Mesenchymal stem cell (in vitro differentiated cells and primary cell): ENCODE measurements around the gene RASGEF1C.
A peak's percentile ranks its signal among the peaks of the same experiment; 100 is the strongest.

Experiments
- DNase-seq: peaks from one replicate; pipeline ENCODE4 v3.0.0-alpha.2; 2013
- H2AFZ ChIP-seq: one replicate; pipeline ENCODE4 v1.6.1; 2013; ENCODE audit warnings: low read depth, mild to moderate bottlenecking, control low read depth, inconsistent platforms, low read length, moderate library complexity
- H2AK5ac ChIP-seq: 2 replicates; pipeline ENCODE4 v1.6.1; 2013; ENCODE audit warnings: low read length, moderate library complexity, mild to moderate bottlenecking, inconsistent platforms; ENCODE audit not compliant: severe bottlenecking
- H2BK120ac ChIP-seq: one replicate; pipeline ENCODE4 v1.6.1; 2013; ENCODE audit warnings: low read depth, mild to moderate bottlenecking, inconsistent platforms, low read length, moderate library complexity
- H2BK12ac ChIP-seq, 2 experiments: one replicate each; pipeline ENCODE4 v1.6.1; 2013; ENCODE audit warnings: inconsistent platforms in 2 of 2, low read length in 2 of 2, mild to moderate bottlenecking in 2 of 2, moderate library complexity in 2 of 2, control low read depth in 1 of 2
- H2BK15ac ChIP-seq: one replicate; pipeline ENCODE4 v1.6.1; 2013; ENCODE audit warnings: mild to moderate bottlenecking, low read depth, inconsistent platforms; ENCODE audit not compliant: poor library complexity, severe bottlenecking
- H2BK5ac ChIP-seq: 2 replicates; pipeline ENCODE4 v1.6.1; 2013; ENCODE audit warnings: low read depth, mild to moderate bottlenecking, low read length, control low read depth, inconsistent platforms; ENCODE audit not compliant: poor library complexity, severe bottlenecking
- H3K14ac ChIP-seq, 2 experiments: one replicate each; pipeline ENCODE4 v1.6.1; 2013; ENCODE audit warnings: inconsistent platforms in 2 of 2, low read length in 2 of 2, control low read depth in 1 of 2, mild to moderate bottlenecking in 1 of 2, moderate library complexity in 1 of 2
- H3K18ac ChIP-seq, 2 experiments: one replicate each; pipeline ENCODE4 v1.6.1; 2013; ENCODE audit warnings: inconsistent platforms in 2 of 2, low read length in 2 of 2, control low read depth in 1 of 2, low read depth in 1 of 2, mild to moderate bottlenecking in 1 of 2
- H3K23ac ChIP-seq, 2 experiments: one replicate each; pipeline ENCODE4 v1.6.1; 2013; ENCODE audit warnings: inconsistent platforms in 2 of 2, low read length in 2 of 2, mild to moderate bottlenecking in 2 of 2, moderate library complexity in 2 of 2, control low read depth in 1 of 2
- H3K27ac ChIP-seq: 2 replicates; pipeline ENCODE4 v1.5.1; 2013; ENCODE audit warnings: mild to moderate bottlenecking, moderate library complexity, low read length, control low read depth, inconsistent platforms; ENCODE audit not compliant: poor library complexity, severe bottlenecking
- H3K27me3 ChIP-seq, 2 experiments: 2 replicates each; pipeline versions ENCODE4 v1.6.1 to v1.7.0; 2013; ENCODE audit warnings: low read length in 2 of 2, mild to moderate bottlenecking in 2 of 2, moderate library complexity in 2 of 2, control low read depth in 1 of 2, inconsistent platforms in 1 of 2; ENCODE audit not compliant: control insufficient read depth in 1 of 2, insufficient read depth in 1 of 2
- H3K36me3 ChIP-seq, 2 experiments: 2 replicates each; pipeline versions ENCODE4 v1.6.1 to v1.7.0; 2013; ENCODE audit warnings: low read length in 2 of 2, control low read depth in 1 of 2, inconsistent platforms in 1 of 2, low read depth in 1 of 2, mild to moderate bottlenecking in 1 of 2; ENCODE audit not compliant: insufficient read depth in 2 of 2, control insufficient read depth in 1 of 2
- H3K4ac ChIP-seq, 2 experiments: one replicate each; pipeline ENCODE4 v1.6.1; 2013; ENCODE audit warnings: inconsistent platforms in 2 of 2, low read length in 2 of 2, mild to moderate bottlenecking in 2 of 2, moderate library complexity in 2 of 2, control low read depth in 1 of 2, low read depth in 1 of 2
- H3K4me1 ChIP-seq: 2 replicates; pipeline ENCODE4 v1.6.1; 2013; ENCODE audit warnings: low read depth, low read length, control low read depth; ENCODE audit not compliant: control insufficient read depth, insufficient read depth
- H3K4me2 ChIP-seq: 2 replicates; pipeline ENCODE4 v1.6.1; 2013; ENCODE audit warnings: low read length, mild to moderate bottlenecking, inconsistent platforms; ENCODE audit not compliant: poor library complexity, severe bottlenecking
- H3K4me3 ChIP-seq, 2 experiments: 2 replicates each; pipeline versions ENCODE4 v1.5.1 to v1.7.0; 2013; ENCODE audit warnings: low read length in 2 of 2, mild to moderate bottlenecking in 2 of 2, control low read depth in 1 of 2, low read depth in 1 of 2; ENCODE audit not compliant: insufficient read depth in 1 of 2
- H3K79me1 ChIP-seq: replicated peaks from 2 replicates; pipeline ENCODE4 v1.6.1; 2013; ENCODE audit warnings: mild to moderate bottlenecking, control low read depth, low read length, inconsistent platforms; ENCODE audit not compliant: poor library complexity, severe bottlenecking
- H3K9ac ChIP-seq: 2 replicates; pipeline ENCODE4 v1.7.0; 2013; ENCODE audit warnings: mild to moderate bottlenecking, low read length, moderate library complexity
- H3K9me3 ChIP-seq: 2 replicates; pipeline ENCODE4 v1.7.0; 2013; ENCODE audit warnings: mild to moderate bottlenecking, low read length; ENCODE audit not compliant: control insufficient read depth
- H4K8ac ChIP-seq: one replicate; pipeline ENCODE4 v1.6.1; 2013; ENCODE audit warnings: inconsistent platforms, mild to moderate bottlenecking, low read length, moderate library complexity
- H4K91ac ChIP-seq: one replicate; pipeline ENCODE4 v1.6.1; 2013; ENCODE audit warnings: mild to moderate bottlenecking, low read length, inconsistent platforms
- WGBS: methylation state at CpG from one replicate; pipeline ENCODE4 v1.1.7; 2013; ENCODE audit warnings: mixed read lengths; 5-methylcytosine and 5-hydroxymethylcytosine counted together

Gene RASGEF1C

GRCh38 chr5:180179442-180180420 is 29.3 kb downstream of the RASGEF1C start:
- Histone ChIP-seq H2BK15ac (no peak overlapping the region), H3K9me3 (peaks cover 10% of the 10 kb centered on the region), H3K79me1 (no peaks in the 10 kb centered on the region), H3K4me2 (no peak overlapping the region), H4K8ac (no peak overlapping the region), H3K27me3 (peaks cover 0 to 30% of the 10 kb centered on the region in 2 experiments), H3K9ac (no peak overlapping the region), H4K91ac (peak overlapping the region; percentile 45), H2BK12ac (no peak overlapping the region), H3K4me1 (peaks cover 23% of the 10 kb centered on the region), H2AK5ac (no peak overlapping the region), H3K4ac (no peak overlapping the region), H2BK5ac (no peak overlapping the region), H2AFZ (no peak overlapping the region), H3K23ac (no peak overlapping the region), H2BK120ac (no peak overlapping the region), H3K27ac (no peak overlapping the region), H3K36me3 (no peaks in the 10 kb centered on the region), H3K18ac (no peak overlapping the region), H3K4me3 (no peak overlapping the region), H3K14ac (no peak overlapping the region)
- DNase-seq: no peak
- WGBS: 62% methylated on average over 20 of the region's 23 CpGs

DNA sequence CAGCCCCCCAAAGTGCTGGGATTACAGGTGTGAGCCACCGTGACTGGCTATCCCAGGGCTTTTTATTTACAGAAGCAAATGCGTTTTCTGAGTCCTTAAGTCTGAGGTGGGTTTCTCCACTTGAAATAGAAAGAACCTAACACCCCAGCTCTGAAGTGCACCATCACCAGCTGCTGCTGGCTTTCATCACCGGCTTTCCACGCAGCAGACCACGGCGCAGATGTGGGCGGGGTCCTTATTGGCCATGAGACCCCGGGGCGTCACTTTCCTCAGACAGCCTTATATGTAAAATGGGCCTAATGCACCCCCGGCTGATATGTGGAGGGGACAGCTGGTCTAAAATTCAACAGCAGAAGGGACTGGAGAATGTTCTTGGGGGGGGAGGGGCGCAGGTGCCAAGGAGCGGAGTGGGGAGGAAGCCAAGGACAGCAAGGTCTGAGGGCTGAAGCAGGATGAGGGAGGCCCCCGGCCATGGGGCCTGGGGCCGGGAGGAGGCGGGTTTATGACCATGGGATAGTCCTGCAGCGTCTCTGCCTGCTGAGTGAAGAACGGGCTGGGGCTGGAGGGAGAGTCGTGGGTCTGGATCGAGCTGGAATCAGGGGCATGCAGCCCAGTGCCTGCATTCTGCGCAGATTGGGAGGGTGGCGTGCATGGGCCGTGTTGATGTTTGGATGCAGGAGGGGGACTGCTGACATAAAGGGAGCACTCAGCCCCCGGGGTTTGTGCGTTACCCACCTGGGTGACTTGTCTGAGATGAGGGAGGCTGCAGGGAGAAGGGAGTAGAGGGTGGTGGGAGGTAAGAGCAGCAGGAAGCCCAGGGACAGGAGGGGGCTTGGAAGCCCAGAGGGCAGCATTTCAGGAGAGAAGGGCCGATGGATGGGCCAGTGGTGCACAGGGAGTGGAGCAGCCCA is 30.2 kb downstream of the RASGEF1C start:
- no peak overlapping the region for H3K9ac ChIP-seq

GRCh38 chr5:180176191-180176590 is 32.8 kb downstream of the RASGEF1C start:
- no peak overlapping the region for H3K4ac ChIP-seq
- no peak overlapping the region for H3K23ac ChIP-seq
- H3K4me1 ChIP-seq: peaks cover 46% of the 10 kb centered on the region
- no peak overlapping the region for H2AK5ac ChIP-seq
- H3K4me3 ChIP-seq: no peak overlapping the region
- DNase-seq: no peak
- H2BK120ac ChIP-seq: no peak overlapping the region
- no peak overlapping the region for H2BK15ac ChIP-seq
- 93% methylated on average over 8 of the region's 8 CpGs for WGBS
- H2BK12ac ChIP-seq: no peak overlapping the region
- H4K91ac ChIP-seq: no peak overlapping the region
- no peak overlapping the region for H3K4me2 ChIP-seq
- no peak overlapping the region for H3K27ac ChIP-seq
- H4K8ac ChIP-seq: no peak overlapping the region
- no peak overlapping the region for H2BK5ac ChIP-seq
- H2AFZ ChIP-seq: no peak overlapping the region
- no peak overlapping the region for H3K9ac ChIP-seq
- no peaks in the 10 kb centered on the region for H3K79me1 ChIP-seq
- no peaks in the 10 kb centered on the region for H3K9me3 ChIP-seq
- no peak overlapping the region for H3K18ac ChIP-seq
- H3K27me3 ChIP-seq: peaks cover 0 to 50% of the 10 kb centered on the region in 2 experiments
- H3K14ac ChIP-seq: no peak overlapping the region
- H3K36me3 ChIP-seq: no peaks in the 10 kb centered on the region

More for the DNA sequence above, 30.2 kb downstream of the RASGEF1C start:
- Histone ChIP-seq H2BK12ac (no peak overlapping the region), H3K4me2 (no peak overlapping the region), H2AFZ (no peak overlapping the region), H3K14ac (no peak overlapping the region), H2BK15ac (no peak overlapping the region), H3K4me3 (no peak overlapping the region), H3K4me1 (peaks cover 31% of the 10 kb centered on the region), H3K4ac (no peak overlapping the region), H4K8ac (no peak overlapping the region), H3K27ac (no peak overlapping the region), H4K91ac (no peak overlapping the region), H3K79me1 (no peaks in the 10 kb centered on the region), H3K23ac (no peak overlapping the region), H2BK5ac (no peak overlapping the region), H2AK5ac (no peak overlapping the region), H2BK120ac (no peak overlapping the region), H3K36me3 (no peaks in the 10 kb centered on the region), H3K27me3 (peaks cover 0 to 30% of the 10 kb centered on the region in 2 experiments), H3K9me3 (peaks cover 7% of the 10 kb centered on the region), H3K18ac (no peak overlapping the region)
- no peak for DNase-seq
- WGBS: 76% methylated on average over 25 of the region's 25 CpGs

- Histone ChIP-seq H3K4me2 (no peak overlapping the region), H2AK5ac (peak overlapping the region; percentile 82), H3K4me3 (no peak overlapping the region), H3K4me1 (peaks cover 48% of the 10 kb centered on the region), H2BK120ac (no peak overlapping the region), H2BK12ac (no peak overlapping the region), H4K91ac (no peak overlapping the region), H3K79me1 (no peaks in the 10 kb centered on the region), H3K18ac (no peak overlapping the region), H2BK5ac (no peak overlapping the region), H3K14ac (no peak overlapping the region), H3K9ac (no peak overlapping the region), H4K8ac (no peak overlapping the region), H3K23ac (no peak overlapping the region), H3K27me3 (peaks cover 0 to 50% of the 10 kb centered on the region in 2 experiments), H3K4ac (no peak overlapping the region), H2AFZ (no peak overlapping the region), H2BK15ac (no peak overlapping the region), H3K36me3 (no peaks in the 10 kb centered on the region), H3K27ac (no peak overlapping the region), H3K9me3 (no peaks in the 10 kb centered on the region)
- no peak for DNase-seq
- WGBS: 89% methylated on average over 7 of the region's 7 CpGs
Observed at GRCh38 chr5:180175015-180175431, 34.0 kb downstream of the RASGEF1C start.
